Choroid plexus epithelial cell (primary cell): ENCODE measurements around the gene OIT3.

Experiments
- DNase-seq: peaks from one replicate; pipeline ENCODE4 v3.0.0-alpha.2; 2010; ENCODE audit warnings: low read depth
- H3K4me3 ChIP-seq: 2 replicates; pipeline ENCODE4 v1.5.1; 2011; ENCODE audit warnings: low read depth, mild to moderate bottlenecking, control low read depth, low read length, moderate library complexity
- TF ChIP-seq, protein P1 (sequence below): conservative IDR thresholded peaks from 2 replicates; pipeline ENCODE4 v1.5.1; 2011; ENCODE audit warnings: low read depth, mild to moderate bottlenecking, control low read depth, inconsistent platforms, low read length, moderate library complexity

OIT3 gene

DNA sequence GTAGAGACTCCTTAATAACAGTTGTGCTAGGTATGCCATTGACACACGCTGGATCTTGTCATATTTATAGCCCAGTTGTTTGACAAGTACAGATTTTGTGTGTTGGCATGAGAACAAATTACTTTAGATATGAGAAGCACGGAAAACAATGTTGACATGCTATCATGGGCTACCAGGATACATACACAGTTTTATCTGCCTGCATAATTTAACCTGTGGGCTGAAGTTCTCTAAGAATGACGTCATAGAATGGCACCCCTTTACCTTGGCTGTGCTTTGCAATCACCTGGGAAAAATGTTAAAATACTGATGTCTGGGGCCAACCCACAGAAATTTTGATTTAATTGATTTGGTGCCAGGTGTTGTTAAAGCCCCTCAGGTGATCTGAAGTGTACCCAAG, 58.2 kb downstream of the OIT3 start:
- H3K4me3 ChIP-seq = no peak overlapping the region
- TF ChIP-seq, protein P1, sequence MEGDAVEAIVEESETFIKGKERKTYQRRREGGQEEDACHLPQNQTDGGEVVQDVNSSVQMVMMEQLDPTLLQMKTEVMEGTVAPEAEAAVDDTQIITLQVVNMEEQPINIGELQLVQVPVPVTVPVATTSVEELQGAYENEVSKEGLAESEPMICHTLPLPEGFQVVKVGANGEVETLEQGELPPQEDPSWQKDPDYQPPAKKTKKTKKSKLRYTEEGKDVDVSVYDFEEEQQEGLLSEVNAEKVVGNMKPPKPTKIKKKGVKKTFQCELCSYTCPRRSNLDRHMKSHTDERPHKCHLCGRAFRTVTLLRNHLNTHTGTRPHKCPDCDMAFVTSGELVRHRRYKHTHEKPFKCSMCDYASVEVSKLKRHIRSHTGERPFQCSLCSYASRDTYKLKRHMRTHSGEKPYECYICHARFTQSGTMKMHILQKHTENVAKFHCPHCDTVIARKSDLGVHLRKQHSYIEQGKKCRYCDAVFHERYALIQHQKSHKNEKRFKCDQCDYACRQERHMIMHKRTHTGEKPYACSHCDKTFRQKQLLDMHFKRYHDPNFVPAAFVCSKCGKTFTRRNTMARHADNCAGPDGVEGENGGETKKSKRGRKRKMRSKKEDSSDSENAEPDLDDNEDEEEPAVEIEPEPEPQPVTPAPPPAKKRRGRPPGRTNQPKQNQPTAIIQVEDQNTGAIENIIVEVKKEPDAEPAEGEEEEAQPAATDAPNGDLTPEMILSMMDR = no peak
- DNase-seq = no peak

DNA sequence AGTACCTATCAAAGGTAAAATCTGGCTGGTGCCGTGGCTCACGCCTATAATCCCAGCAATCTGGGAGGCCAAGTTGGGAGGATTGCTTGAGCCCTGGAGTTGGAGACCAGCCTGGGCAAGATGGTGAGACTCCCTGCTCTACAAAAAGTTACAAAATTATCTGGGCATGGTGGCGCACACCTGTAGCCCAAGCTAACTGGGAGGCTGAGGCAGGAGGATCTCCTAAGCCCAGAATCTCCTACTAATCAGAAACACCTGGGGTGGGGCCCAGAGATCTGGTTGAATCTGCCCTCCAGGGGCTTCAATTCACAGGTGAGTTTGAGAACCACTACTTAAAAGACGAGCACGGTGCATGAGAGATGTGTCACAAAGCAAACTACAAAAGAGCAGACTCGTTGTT, 58.6 kb downstream of the OIT3 start:
- H3K4me3 ChIP-seq = no peak overlapping the region
- no peak for DNase-seq
- TF ChIP-seq, protein P1 = no peak

DNA sequence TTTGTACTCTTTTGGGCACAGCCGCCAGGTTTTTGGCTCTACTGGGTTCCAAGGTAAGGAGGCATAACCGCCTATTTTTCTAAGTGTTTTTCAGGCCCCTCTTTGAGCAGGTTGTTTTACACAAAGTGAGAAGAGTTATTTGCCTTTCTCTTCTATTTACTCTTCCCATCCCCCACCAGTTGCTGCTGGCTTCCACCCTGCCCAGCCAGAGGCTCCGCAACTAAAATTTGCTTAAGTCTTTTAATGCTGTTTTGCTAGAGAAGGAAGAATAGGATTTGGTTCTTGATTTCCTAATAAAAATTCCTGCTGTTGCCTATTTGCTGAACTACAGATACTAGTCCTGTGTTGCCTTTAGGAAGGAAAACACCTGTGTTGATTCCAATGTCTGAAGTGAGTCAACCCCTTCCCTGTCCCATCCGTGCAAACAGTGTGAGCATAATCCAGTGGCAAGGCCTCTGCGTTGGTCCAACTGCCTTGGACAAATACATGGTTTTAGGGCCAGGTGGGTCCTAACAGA, 59.2 kb downstream of the OIT3 start:
- TF ChIP-seq, protein P1 = no peak
- no peak overlapping the region for H3K4me3 ChIP-seq
- DNase-seq = no peak

DNA sequence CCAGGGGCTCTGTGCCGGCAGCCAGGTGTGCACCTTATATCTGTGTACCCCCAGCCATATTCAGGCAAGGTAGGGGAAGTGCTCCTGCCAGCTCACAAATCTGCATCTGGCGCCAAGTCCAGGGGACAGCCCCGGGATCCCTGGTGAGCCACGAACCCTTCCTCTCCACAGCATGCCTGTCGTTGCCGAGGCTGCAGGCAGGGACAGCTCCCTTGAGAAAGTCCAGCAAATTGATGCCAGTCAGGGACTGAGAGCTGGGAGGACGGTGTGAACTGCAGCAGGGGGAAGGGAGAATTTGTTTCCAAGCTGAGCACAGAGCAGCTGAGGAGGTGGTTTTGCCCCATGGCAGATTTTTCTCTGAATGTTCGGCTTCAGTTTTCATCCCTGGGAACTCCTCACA, 60.1 kb downstream of the OIT3 start:
- no peak for DNase-seq
- no peak overlapping the region for H3K4me3 ChIP-seq
- TF ChIP-seq, protein P1 = no peak

DNA sequence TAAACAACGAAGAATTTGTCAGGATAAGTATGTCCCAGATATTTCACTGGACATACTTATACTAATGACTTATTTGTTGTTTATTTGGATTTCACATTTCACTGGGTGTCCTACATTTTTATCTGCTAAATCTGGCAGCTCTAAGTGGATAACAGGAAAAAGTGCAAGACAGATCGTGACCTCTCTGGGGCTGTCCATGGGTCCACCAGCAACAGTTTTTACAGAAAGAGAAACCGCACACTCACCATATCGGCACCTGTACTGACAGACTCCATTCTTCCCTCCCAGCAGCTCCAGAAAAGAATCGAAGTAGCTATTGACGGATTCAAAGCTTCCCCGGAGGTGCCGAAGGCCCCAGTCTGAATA, 60.7 kb downstream of the OIT3 start:
- H3K4me3 ChIP-seq = no peak overlapping the region
- DNase-seq = no peak
- TF ChIP-seq, protein P1 = no peak

DNA sequence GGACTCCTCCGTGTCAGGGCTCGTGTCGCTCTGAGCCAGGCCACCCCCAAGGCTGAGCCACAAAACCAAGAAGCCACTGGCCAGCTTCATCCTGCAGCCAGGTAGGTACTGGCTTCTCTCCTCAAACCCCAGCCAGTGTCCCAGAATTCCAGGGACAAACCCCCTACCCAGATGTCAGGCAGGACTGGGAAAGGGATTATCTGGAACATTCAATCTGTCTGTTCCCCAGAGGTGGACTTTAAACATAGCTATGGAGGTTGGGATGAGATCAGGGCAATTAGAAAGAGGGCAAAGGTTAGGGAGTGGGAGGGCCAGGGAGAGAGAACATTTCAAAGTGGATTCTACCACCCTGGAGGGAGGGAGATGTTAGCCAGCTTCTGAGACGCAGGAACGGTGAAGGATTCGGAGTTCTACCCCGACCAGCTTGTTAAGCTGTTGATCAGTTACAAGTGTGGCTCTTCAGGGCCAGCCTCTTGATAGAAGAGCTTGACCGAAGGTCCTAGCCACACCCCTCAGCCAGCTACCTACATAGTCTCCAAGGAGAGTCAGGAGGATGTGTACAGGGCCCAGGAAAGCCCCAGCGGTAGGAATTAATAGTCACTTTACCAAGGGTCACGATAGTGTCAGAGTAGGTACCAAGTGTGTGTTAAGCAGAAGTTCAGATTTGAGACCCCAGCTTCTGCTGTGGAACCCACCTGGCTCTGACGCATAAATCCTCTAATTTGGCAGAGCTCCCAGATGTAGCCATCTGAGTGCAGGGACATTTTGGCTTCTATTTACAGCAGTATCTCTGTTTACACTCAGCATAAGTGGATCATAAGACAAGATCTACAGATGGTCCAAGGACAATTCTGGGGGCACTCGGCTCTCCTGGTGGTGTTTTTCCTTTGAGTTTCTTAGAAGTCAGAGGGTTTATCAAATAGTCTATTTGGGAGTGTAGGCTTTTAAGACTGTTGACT, 61.3 kb downstream of the OIT3 start, which contains the start of gene PLA2G12B:
Gene PLA2G12B, minus strand, starts transcription at position 211 of the 959 bp plus-strand sequence. Its CDS starts 121 bp downstream, at position 90.
- TF ChIP-seq, protein P1 = no peak
- no peak for DNase-seq
- no peak within 1 kb of the TSS for H3K4me3 ChIP-seq
